Stimulated activated CD8-positive, alpha-beta memory T cell treated with anti-CD3 and anti-CD28 coated beads, Interleukin-4, amount 100 ng/mL, for 48 hours (primary cell): ENCODE results near the gene MED6.

Experiments used
- DNase-seq: peaks from one replicate; pipeline ENCODE4 v3.0.0-alpha.2; 2020

Gene MED6

GRCh38 chr14:70597731-70598130 is 2.7 kb downstream of the MED6 start:
- no peak for DNase-seq

GRCh38 chr14:70595443-70596185 is 4.8 kb downstream of the MED6 start:
- DNase-seq = no peak

- DNase-seq = no peak
Measured at GRCh38 chr14:70594461-70594860, 6.0 kb downstream of the MED6 start.

- DNase-seq = peak; percentile 34
Measured at GRCh38 chr14:70585231-70585630, 15.2 kb downstream of the MED6 start.

GRCh38 chr14:70576891-70577290 is 23.6 kb downstream of the MED6 start:
- DNase-seq = no peak

GRCh38 chr14:70573050-70573449 is 27.4 kb downstream of the MED6 start:
- no peak for DNase-seq

GRCh38 chr14:70571139-70571538 is 29.3 kb downstream of the MED6 start:
- DNase-seq = no peak

- peak; percentile 35 for DNase-seq
Measured at GRCh38 chr14:70567791-70568190, 32.7 kb downstream of the MED6 start.

GRCh38 chr14:70563869-70564268 is 36.6 kb downstream of the MED6 start:
- no peak for DNase-seq

GRCh38 chr14:70563417-70563816 is 37.0 kb downstream of the MED6 start:
- no peak for DNase-seq

GRCh38 chr14:70558356-70558755 is 42.1 kb downstream of the MED6 start:
- no peak for DNase-seq

- no peak for DNase-seq
Measured at GRCh38 chr14:70555890-70556289, 44.6 kb downstream of the MED6 start.

GRCh38 chr14:70538087-70538486 is 62.4 kb downstream of the MED6 start:
- no peak for DNase-seq

GRCh38 chr14:70536830-70537229 is 63.6 kb downstream of the MED6 start:
- DNase-seq = no peak

GRCh38 chr14:70534904-70535303 is 65.6 kb downstream of the MED6 start, which contains the start of gene ADAM20:
Gene ADAM20, minus strand, starts transcription at chr14:70535004. Its CDS starts 10,247 bp downstream, at chr14:70524757.
- DNase-seq = no peak
